SK-N-SH treated with all-trans-retinoic acid at 6 μM for 48 hours (cell line): ENCODE results near the gene CSNK2A1.

Source experiments
- ESRRG ChIP-seq: fragments of 250-450 bp; sonication (Bioruptor Pico); IDR thresholded peaks from 2 replicates; pipeline ENCODE4 v1.6.1; 2021; ENCODE audit warnings: mild to moderate bottlenecking
- PATZ1 ChIP-seq: fragments of 250-450 bp; sonication (Bioruptor Pico); IDR thresholded peaks from 2 replicates; pipeline ENCODE4 v1.8.0; 2020; ENCODE audit warnings: mild to moderate bottlenecking, moderate library complexity, borderline replicate concordance
- PPARA ChIP-seq: fragments of 250-450 bp; sonication (Bioruptor Pico); IDR thresholded peaks from 2 replicates; pipeline ENCODE4 v1.5.0; 2020; ENCODE audit warnings: mild to moderate bottlenecking, borderline replicate concordance
- RARB ChIP-seq: fragments of 250-450 bp; sonication (Bioruptor Pico); IDR thresholded peaks from 2 replicates; pipeline ENCODE4 v1.8.0; 2021; ENCODE audit warnings: mild to moderate bottlenecking, moderate library complexity
- SNAI2 ChIP-seq: fragments of 250-450 bp; sonication (Bioruptor Pico); IDR thresholded peaks from 2 replicates; pipeline ENCODE4 v1.5.0; 2020; ENCODE audit warnings: mild to moderate bottlenecking, moderate library complexity
- ZFP3 ChIP-seq: fragments of 250-450 bp; sonication (Bioruptor Pico); IDR thresholded peaks from 2 replicates; pipeline ENCODE4 v1.5.0; 2020; ENCODE audit warnings: mild to moderate bottlenecking, moderate library complexity

- no peak for TF ChIP-seq RARB (CRISPR knock-in tag)
- no peak for TF ChIP-seq PATZ1 (CRISPR knock-in tag)
- no peak for TF ChIP-seq SNAI2 (CRISPR knock-in tag)
- no peak for TF ChIP-seq PPARA
- no peak for TF ChIP-seq ZFP3 (CRISPR knock-in tag)
- no peak for TF ChIP-seq ESRRG
Observed at GRCh38 chr20:472137-472846, 71.3 kb downstream of the CSNK2A1 start.
